Measurements from ENCODE around the gene DOCK7.
A peak's percentile ranks its signal among the peaks of the same experiment; 100 is the strongest.

DOCK7 gene

GRCh38 chr1:62439652-62440371 lies 248.4 kb downstream of the DOCK7 start:
- no peak for DNase-seq

- no peak for DNase-seq
Observed at GRCh38 chr1:62438163-62438562, 250.0 kb downstream of the DOCK7 start.

GRCh38 chr1:62437273-62437940 lies 250.8 kb downstream of the DOCK7 start:
- DNase-seq: peak; percentile 19 to 40 (median 32)

- peak; percentile 98 to 99 (median 99) for DNase-seq
Observed at GRCh38 chr1:62436466-62437272, 251.5 kb downstream of the DOCK7 start, which contains the start of gene USP1. Gene USP1, plus strand, starts transcription at chr1:62437049. Its CDS starts 2,819 bp downstream, at chr1:62439868.

GRCh38 chr1:62436039-62436465 lies 252.1 kb downstream of the DOCK7 start:
- peak; percentile 98 to 99 (median 99) for DNase-seq

- DNase-seq: no peak
Observed at GRCh38 chr1:62435231-62436038, 252.8 kb downstream of the DOCK7 start.

- DNase-seq: no peak
Observed at GRCh38 chr1:62434618-62435001, 253.6 kb downstream of the DOCK7 start.

- no peak for DNase-seq
Observed at GRCh38 chr1:62433861-62434617, 254.1 kb downstream of the DOCK7 start.

- DNase-seq: no peak
Observed at GRCh38 chr1:62429581-62429980, 258.6 kb downstream of the DOCK7 start.

- no peak for DNase-seq
Observed at GRCh38 chr1:62428351-62428750, 259.8 kb downstream of the DOCK7 start.

- DNase-seq: no peak
Observed at GRCh38 chr1:62426794-62427193, 261.4 kb downstream of the DOCK7 start.

GRCh38 chr1:62426237-62426636 lies 261.9 kb downstream of the DOCK7 start:
- no peak for DNase-seq

- no peak for DNase-seq
Observed at GRCh38 chr1:62425041-62425440, 263.1 kb downstream of the DOCK7 start.

- DNase-seq: no peak
Observed at GRCh38 chr1:62424411-62424810, 263.8 kb downstream of the DOCK7 start.

GRCh38 chr1:62423580-62424242 lies 264.5 kb downstream of the DOCK7 start:
- no peak for DNase-seq

GRCh38 chr1:62420214-62420613 lies 268.0 kb downstream of the DOCK7 start:
- no peak for DNase-seq

- DNase-seq: no peak
Observed at GRCh38 chr1:62417351-62417999, 270.7 kb downstream of the DOCK7 start.

GRCh38 chr1:62415687-62416086 lies 272.5 kb downstream of the DOCK7 start:
- DNase-seq: no peak

GRCh38 chr1:62407398-62408009 lies 280.7 kb downstream of the DOCK7 start:
- DNase-seq: no peak

- no peak for DNase-seq
Observed at GRCh38 chr1:62406576-62406975, 281.6 kb downstream of the DOCK7 start.
